ENCODE data around the gene CLEC1B.
"Not testable (repeated sequence)": the region's sequence is repeated elsewhere in the genome, so short reads cannot be mapped to it uniquely, and the experiment has no call there.

The CLEC1B gene

GRCh38 chr12:9973949-9974348 is 25.0 kb downstream of the CLEC1B start:
- DNase-seq = no peak

GRCh38 chr12:9971181-9971580 is 27.7 kb downstream of the CLEC1B start, which contains the start of gene CLEC12A:
TSS of gene CLEC12A (plus strand) at chr12:9971409. CDS start at chr12:9971597, 188 bp downstream.
- no peak for DNase-seq

- DNase-seq = no peak
Observed at GRCh38 chr12:9969673-9970072, 29.2 kb downstream of the CLEC1B start.

GRCh38 chr12:9961901-9962300 is 37.0 kb downstream of the CLEC1B start:
- no peak for DNase-seq

GRCh38 chr12:9961106-9961505 is 37.8 kb downstream of the CLEC1B start:
- no peak for DNase-seq

GRCh38 chr12:9960590-9960989 is 38.3 kb downstream of the CLEC1B start:
- DNase-seq = no peak

GRCh38 chr12:9957834-9958233 is 41.1 kb downstream of the CLEC1B start:
- peak; percentile 24 for DNase-seq

- not testable (repeated sequence) for DNase-seq
Observed at GRCh38 chr12:9952954-9953729, 45.8 kb downstream of the CLEC1B start.

GRCh38 chr12:9951026-9951675 is 47.8 kb downstream of the CLEC1B start:
- peak; percentile 49 for DNase-seq

GRCh38 chr12:9948606-9949296 is 50.2 kb downstream of the CLEC1B start:
- DNase-seq = peak; percentile 50

- no peak for DNase-seq
Observed at GRCh38 chr12:9947674-9948073, 51.2 kb downstream of the CLEC1B start.

- DNase-seq = no peak
Observed at GRCh38 chr12:9944391-9944790, 54.5 kb downstream of the CLEC1B start.

GRCh38 chr12:9943240-9943639 is 55.7 kb downstream of the CLEC1B start:
- no peak for DNase-seq
